ENCODE measurements around the gene SEMA6A. TPM values are rescaled to one million over a fixed set of nuclear protein-coding genes. Genes with fewer than 3 reads are reported as not detected.
"Not testable (repeated sequence)": the region's sequence is repeated elsewhere in the genome, so short reads cannot be mapped to it uniquely, and the experiment has no call there.

SEMA6A gene
- total RNA-seq, 1 experiment from 2014 or later: not detected

DNA sequence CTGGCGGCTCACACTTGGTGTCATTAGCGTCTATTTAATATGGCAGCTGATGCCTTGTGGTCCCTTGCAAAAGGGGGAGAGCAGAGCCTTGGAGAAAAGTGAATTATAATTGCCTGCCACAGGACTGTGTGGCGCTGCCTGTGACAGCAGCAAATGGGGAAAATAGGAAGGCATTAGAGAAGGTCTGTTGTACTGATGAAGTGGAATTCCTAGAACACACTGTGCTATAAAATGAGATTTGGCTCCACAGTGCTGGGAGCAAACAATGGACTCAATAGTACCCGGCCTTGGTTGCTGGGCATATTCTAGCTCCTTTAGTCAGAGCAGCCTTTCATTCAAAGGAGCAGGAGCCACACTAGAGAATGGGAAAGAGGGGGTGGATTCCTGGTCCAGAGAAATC lies 21.3 kb downstream of the SEMA6A start:
- Histone ChIP-seq H3K79me2 (ENCODE audit: low read length) (no peaks in the 10 kb centered on the region), H3K9me2 (replicated peaks; ENCODE audit: insufficient read depth, low read length) (no peaks in the 10 kb centered on the region), H3K36me3 (ENCODE audit: insufficient read depth, low read length) (no peaks in the 10 kb centered on the region), H2AFZ (ENCODE audit: low read length) (no peak overlapping the region), H3K9ac (ENCODE audit: low read length) (no peak overlapping the region), H4K20me1 (ENCODE audit: insufficient read depth, low read depth, low read length) (no peaks in the 10 kb centered on the region), H3K4me1 (ENCODE audit: low read length) (no peaks in the 10 kb centered on the region), H3K27ac (ENCODE audit: low read length) (no peak overlapping the region), H3K9me3 (ENCODE audit: low read length) (no peaks in the 10 kb centered on the region), H3K4me2 (ENCODE audit: low read depth, low read length, poor library complexity, severe bottlenecking) (no peak overlapping the region), H3K27me3 (ENCODE audit: low read length) (no peaks in the 10 kb centered on the region), H3K4me3 (ENCODE audit: low read length) (no peak overlapping the region)
- no peak for DNase-seq

- H3K9ac ChIP-seq (ENCODE audit: low read length): no peak overlapping the region
- H3K27me3 ChIP-seq (ENCODE audit: low read length): no peaks in the 10 kb centered on the region
- DNase-seq: no peak
- no peaks in the 10 kb centered on the region for H3K36me3 ChIP-seq (ENCODE audit: insufficient read depth, low read length)
- H2AFZ ChIP-seq (ENCODE audit: low read length): no peak overlapping the region
- H3K79me2 ChIP-seq (ENCODE audit: low read length): no peaks in the 10 kb centered on the region
- H3K4me3 ChIP-seq (ENCODE audit: low read length): no peak overlapping the region
- H3K4me2 ChIP-seq (ENCODE audit: low read depth, low read length, poor library complexity, severe bottlenecking): no peak overlapping the region
- no peaks in the 10 kb centered on the region for H3K9me2 ChIP-seq (replicated peaks; ENCODE audit: insufficient read depth, low read length)
- H3K4me1 ChIP-seq (ENCODE audit: low read length): no peaks in the 10 kb centered on the region
- H3K27ac ChIP-seq (ENCODE audit: low read length): no peak overlapping the region
- no peaks in the 10 kb centered on the region; the same call in 1 of the 2 replicates for H3K9me3 ChIP-seq (ENCODE audit: low read length)
- H4K20me1 ChIP-seq (ENCODE audit: insufficient read depth, low read depth, low read length): no peaks in the 10 kb centered on the region
Observed at GRCh38 chr5:116550082-116550481, 24.5 kb downstream of the SEMA6A start.

DNA sequence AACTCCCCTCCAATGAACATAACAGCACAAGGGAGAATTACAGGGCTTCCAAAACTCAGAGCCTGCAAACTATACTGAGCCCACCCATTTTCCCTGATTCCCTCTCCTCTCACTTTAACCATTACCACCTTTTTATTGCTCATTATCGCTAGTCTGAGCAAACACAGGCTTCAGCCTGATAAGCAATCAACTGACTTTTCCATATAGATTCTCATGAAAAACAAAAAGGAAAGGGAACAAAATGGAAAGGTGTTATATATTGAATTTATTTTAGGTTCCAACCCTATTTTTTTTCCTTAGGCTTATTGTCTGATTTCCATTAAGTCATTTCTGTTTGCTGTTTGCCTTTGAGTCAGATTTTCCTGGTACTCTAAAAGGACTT lies 27.9 kb downstream of the SEMA6A start:
- no peaks in the 10 kb centered on the region for H3K36me3 ChIP-seq (ENCODE audit: insufficient read depth, low read length)
- H3K9me3 ChIP-seq (ENCODE audit: low read length): no peaks in the 10 kb centered on the region; the same call in 1 of the 2 replicates
- no peak overlapping the region for H3K27ac ChIP-seq (ENCODE audit: low read length)
- H2AFZ ChIP-seq (ENCODE audit: low read length): no peak overlapping the region
- H3K9me2 ChIP-seq (replicated peaks; ENCODE audit: insufficient read depth, low read length): no peaks in the 10 kb centered on the region
- no peak for DNase-seq
- no peaks in the 10 kb centered on the region for H3K4me1 ChIP-seq (ENCODE audit: low read length)
- H3K79me2 ChIP-seq (ENCODE audit: low read length): no peaks in the 10 kb centered on the region
- no peaks in the 10 kb centered on the region for H4K20me1 ChIP-seq (ENCODE audit: insufficient read depth, low read depth, low read length)
- H3K4me2 ChIP-seq (ENCODE audit: low read depth, low read length, poor library complexity, severe bottlenecking): no peak overlapping the region
- H3K27me3 ChIP-seq (ENCODE audit: low read length): no peaks in the 10 kb centered on the region
- no peak overlapping the region for H3K9ac ChIP-seq (ENCODE audit: low read length)
- H3K4me3 ChIP-seq (ENCODE audit: low read length): no peak overlapping the region

DNA sequence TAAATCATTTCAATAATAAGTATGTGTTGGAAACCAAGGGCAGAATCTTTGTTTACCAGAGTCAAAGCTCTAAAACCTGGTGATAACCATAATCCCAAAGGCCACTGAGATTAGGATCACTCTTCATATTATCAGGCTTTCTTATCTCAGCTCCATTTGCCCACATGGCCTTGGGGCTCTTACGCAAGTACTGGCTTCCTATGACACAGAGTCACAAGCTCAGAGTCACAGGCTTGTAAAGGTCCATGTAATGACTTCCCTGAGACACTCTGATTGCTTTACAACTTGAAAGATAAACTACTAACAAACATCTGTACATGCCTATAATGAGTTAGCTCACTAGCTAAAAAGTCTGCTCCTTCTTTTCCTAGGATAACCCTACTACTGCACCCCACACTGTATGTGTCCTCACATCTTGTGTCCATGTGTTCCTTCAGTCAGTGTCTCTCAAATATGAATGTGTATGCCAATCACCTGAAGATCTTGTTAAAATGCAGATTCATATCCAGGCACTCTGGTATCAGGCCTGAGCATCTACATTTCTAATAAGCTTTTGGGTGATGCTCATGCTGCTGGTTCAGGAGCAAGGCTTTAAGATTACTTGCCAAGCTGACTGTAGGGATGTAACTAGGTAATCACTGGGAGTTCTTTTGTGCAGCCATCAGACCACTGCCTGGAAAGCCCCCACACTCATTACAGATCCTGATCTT lies 28.4 kb downstream of the SEMA6A start:
- Histone ChIP-seq H3K4me2 (ENCODE audit: low read depth, low read length, poor library complexity, severe bottlenecking) (no peak overlapping the region), H3K36me3 (ENCODE audit: insufficient read depth, low read length) (no peaks in the 10 kb centered on the region), H4K20me1 (ENCODE audit: insufficient read depth, low read depth, low read length) (no peaks in the 10 kb centered on the region), H3K27ac (ENCODE audit: low read length) (no peak overlapping the region), H3K4me3 (ENCODE audit: low read length) (no peak overlapping the region), H2AFZ (ENCODE audit: low read length) (no peak overlapping the region), H3K9me3 (ENCODE audit: low read length) (no peaks in the 10 kb centered on the region; the same call in 1 of the 2 replicates), H3K4me1 (ENCODE audit: low read length) (no peaks in the 10 kb centered on the region), H3K9me2 (replicated peaks; ENCODE audit: insufficient read depth, low read length) (no peaks in the 10 kb centered on the region), H3K79me2 (ENCODE audit: low read length) (no peaks in the 10 kb centered on the region), H3K27me3 (ENCODE audit: low read length) (no peaks in the 10 kb centered on the region), H3K9ac (ENCODE audit: low read length) (no peak overlapping the region)
- no peak for DNase-seq

DNA sequence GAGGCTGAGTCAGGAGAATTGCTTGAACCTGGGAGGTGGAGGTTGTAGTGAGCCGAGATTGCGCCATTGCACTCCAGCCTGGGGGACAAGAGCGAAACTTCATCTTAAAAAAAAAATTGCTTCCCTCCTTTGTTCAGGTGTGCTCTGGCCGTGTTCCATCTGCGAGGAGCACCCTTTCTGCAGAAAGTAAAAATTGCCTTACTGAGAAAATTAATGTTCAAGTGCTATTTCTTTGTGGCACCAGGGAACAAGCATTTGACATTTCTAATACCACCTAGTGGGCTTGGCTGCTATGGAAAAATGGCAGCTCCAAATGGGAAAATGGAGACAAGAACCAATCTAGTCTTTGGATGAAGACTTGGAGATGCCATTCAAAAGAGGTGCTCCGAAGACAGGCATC lies 29.2 kb downstream of the SEMA6A start:
- not testable (repeated sequence) for H3K36me3 ChIP-seq (ENCODE audit: insufficient read depth, low read length); H3K79me2 ChIP-seq (ENCODE audit: low read length); H3K9me2 ChIP-seq (replicated peaks; ENCODE audit: insufficient read depth, low read length)

DNA sequence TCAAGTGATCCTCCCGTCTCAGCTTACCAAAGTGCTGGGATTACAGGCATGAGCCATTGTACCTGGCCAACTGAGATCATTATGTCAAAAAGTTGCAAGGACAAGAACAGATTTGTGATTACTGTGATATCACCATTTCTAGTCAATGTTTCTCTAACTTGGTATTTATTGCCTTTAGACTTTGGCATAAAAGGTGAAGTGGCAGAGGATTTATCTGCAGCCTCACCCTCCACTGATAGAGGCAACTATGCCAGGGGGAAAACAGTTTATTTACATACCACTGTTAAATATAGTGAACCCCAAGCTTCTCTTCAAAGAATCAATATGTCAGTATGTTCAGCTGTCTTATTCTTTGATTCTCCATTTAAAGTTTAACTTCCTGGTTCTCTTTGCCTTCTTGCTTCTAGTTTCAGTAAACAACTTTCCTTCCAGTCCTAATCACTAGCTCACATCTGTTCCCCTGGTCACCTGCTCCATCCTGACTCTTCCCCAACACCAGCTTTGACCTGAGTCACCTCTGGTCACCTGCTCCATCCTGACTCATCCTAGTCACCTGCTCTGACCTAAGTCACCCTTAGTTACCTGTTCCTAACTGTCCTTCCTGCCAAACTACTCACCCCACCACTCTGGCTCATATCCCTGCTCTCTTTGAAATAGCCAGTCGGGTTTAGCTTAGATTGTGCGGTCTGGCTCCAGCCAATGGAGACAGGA lies 29.9 kb downstream of the SEMA6A start:
- Histone ChIP-seq H3K9me3 (ENCODE audit: low read length) (no peaks in the 10 kb centered on the region; the same call in 1 of the 2 replicates), H3K4me1 (ENCODE audit: low read length) (no peaks in the 10 kb centered on the region), H4K20me1 (ENCODE audit: insufficient read depth, low read depth, low read length) (no peaks in the 10 kb centered on the region), H2AFZ (ENCODE audit: low read length) (no peak overlapping the region), H3K4me2 (ENCODE audit: low read depth, low read length, poor library complexity, severe bottlenecking) (no peak overlapping the region), H3K4me3 (ENCODE audit: low read length) (no peak overlapping the region), H3K36me3 (ENCODE audit: insufficient read depth, low read length) (no peaks in the 10 kb centered on the region), H3K79me2 (ENCODE audit: low read length) (no peaks in the 10 kb centered on the region), H3K27me3 (ENCODE audit: low read length) (no peaks in the 10 kb centered on the region), H3K27ac (ENCODE audit: low read length) (no peak overlapping the region), H3K9me2 (replicated peaks; ENCODE audit: insufficient read depth, low read length) (no peaks in the 10 kb centered on the region), H3K9ac (ENCODE audit: low read length) (no peak overlapping the region)
- no peak for DNase-seq

More for the DNA sequence above, 29.2 kb downstream of the SEMA6A start:
- not testable (repeated sequence) for DNase-seq; H3K9me3 ChIP-seq (ENCODE audit: low read length); H3K9ac ChIP-seq (ENCODE audit: low read length); H3K4me3 ChIP-seq (ENCODE audit: low read length); H3K27me3 ChIP-seq (ENCODE audit: low read length); H4K20me1 ChIP-seq (ENCODE audit: insufficient read depth, low read depth, low read length); H2AFZ ChIP-seq (ENCODE audit: low read length); H3K27ac ChIP-seq (ENCODE audit: low read length); H3K4me1 ChIP-seq (ENCODE audit: low read length); H3K4me2 ChIP-seq (ENCODE audit: low read depth, low read length, poor library complexity, severe bottlenecking)

DNA sequence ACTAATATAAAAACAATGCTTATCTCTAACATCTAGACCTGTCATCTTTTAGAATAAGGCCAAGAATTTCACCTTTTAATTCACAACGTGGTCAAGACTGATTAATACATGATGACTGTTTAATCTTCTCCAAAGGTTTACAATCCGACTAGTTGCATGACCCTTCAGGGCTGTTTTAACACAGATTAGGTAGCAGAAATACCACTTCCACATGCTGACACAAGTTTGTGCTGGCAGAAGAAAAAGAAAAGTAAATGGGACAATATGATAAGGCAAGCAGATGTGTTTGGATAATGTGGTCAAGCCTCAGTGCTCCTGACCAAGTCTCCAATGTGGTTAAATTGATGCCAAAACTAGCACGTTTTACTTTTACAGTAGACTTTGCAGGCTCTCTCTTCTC lies 31.1 kb downstream of the SEMA6A start:
- H3K9me3 ChIP-seq (ENCODE audit: low read length): no peaks in the 10 kb centered on the region; the same call in 1 of the 2 replicates
- no peak overlapping the region for H3K4me3 ChIP-seq (ENCODE audit: low read length)
- H3K79me2 ChIP-seq (ENCODE audit: low read length): no peaks in the 10 kb centered on the region
- no peak overlapping the region for H2AFZ ChIP-seq (ENCODE audit: low read length)
- no peak overlapping the region for H3K9ac ChIP-seq (ENCODE audit: low read length)
- H4K20me1 ChIP-seq (ENCODE audit: insufficient read depth, low read depth, low read length): no peaks in the 10 kb centered on the region
- DNase-seq: no peak
- no peaks in the 10 kb centered on the region for H3K36me3 ChIP-seq (ENCODE audit: insufficient read depth, low read length)
- H3K4me2 ChIP-seq (ENCODE audit: low read depth, low read length, poor library complexity, severe bottlenecking): no peak overlapping the region
- H3K4me1 ChIP-seq (ENCODE audit: low read length): no peaks in the 10 kb centered on the region
- no peak overlapping the region for H3K27ac ChIP-seq (ENCODE audit: low read length)
- H3K9me2 ChIP-seq (replicated peaks; ENCODE audit: insufficient read depth, low read length): no peaks in the 10 kb centered on the region
- H3K27me3 ChIP-seq (ENCODE audit: low read length): no peaks in the 10 kb centered on the region

DNA sequence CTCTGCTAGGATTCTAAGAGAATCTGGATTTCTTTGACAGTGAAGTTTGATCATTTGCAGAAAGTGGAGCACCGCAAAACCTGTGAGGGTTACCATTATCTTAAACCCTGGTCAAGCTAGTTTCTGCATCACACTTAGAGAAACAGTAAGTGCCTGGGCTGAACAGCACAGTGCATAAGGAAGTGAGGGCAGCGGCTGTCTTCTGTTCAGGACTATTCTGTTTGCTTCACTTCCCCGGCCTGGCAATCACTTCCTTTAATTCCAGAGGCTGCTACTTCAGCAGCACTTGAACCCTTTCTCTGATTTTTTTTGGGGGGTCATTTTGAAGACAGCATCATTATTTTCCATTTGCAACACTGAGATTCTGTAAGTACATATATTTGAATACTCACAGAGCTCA lies 32.0 kb downstream of the SEMA6A start:
- Histone ChIP-seq H3K79me2 (ENCODE audit: low read length) (no peaks in the 10 kb centered on the region), H3K9ac (ENCODE audit: low read length) (no peak overlapping the region), H3K27me3 (ENCODE audit: low read length) (no peaks in the 10 kb centered on the region), H3K27ac (ENCODE audit: low read length) (no peak overlapping the region), H3K4me2 (ENCODE audit: low read depth, low read length, poor library complexity, severe bottlenecking) (no peak overlapping the region), H3K9me3 (ENCODE audit: low read length) (no peaks in the 10 kb centered on the region; the same call in 1 of the 2 replicates), H2AFZ (ENCODE audit: low read length) (no peak overlapping the region), H3K36me3 (ENCODE audit: insufficient read depth, low read length) (no peaks in the 10 kb centered on the region), H4K20me1 (ENCODE audit: insufficient read depth, low read depth, low read length) (no peaks in the 10 kb centered on the region), H3K4me3 (ENCODE audit: low read length) (no peak overlapping the region), H3K4me1 (ENCODE audit: low read length) (no peaks in the 10 kb centered on the region), H3K9me2 (replicated peaks; ENCODE audit: insufficient read depth, low read length) (no peaks in the 10 kb centered on the region)
- DNase-seq: no peak
